ENCODE results near the gene AIP. TPM values are rescaled to one million over a fixed set of nuclear protein-coding genes. Genes with fewer than 3 reads are reported as not detected.

Gene AIP
- total and polyA plus RNA-seq, 2 of the 8 experiments (the other 6 are each of a cell fraction or from before 2014, with no cell fraction given): 29.8 to 54.4 TPM

- TF ChIP-seq CBX5 (IDR thresholded peaks at IDR 0.05; ENCODE audit: low read depth, low read length): no peak
- TF ChIP-seq EP300 (IDR thresholded peaks at IDR 0.05; ENCODE audit: borderline replicate concordance in 1 of 2, low read depth in 2 of 2, low read length in 2 of 2): no peak
- TF ChIP-seq ATF3 (IDR thresholded peaks at IDR 0.05; ENCODE audit: insufficient read depth, low read depth, low read length): no peak
- no peak for TF ChIP-seq HDAC2 (IDR thresholded peaks at IDR 0.05; ENCODE audit: borderline replicate concordance in 1 of 2, low read depth in 2 of 2, low read length in 2 of 2)
These were observed 34.6 kb upstream of the AIP start (continued) for GRCh38 chr11:67448220-67448609.

Measured in H1 (cell line).